Astrocyte (in vitro differentiated cells and primary cell): ENCODE results near the gene B3GALT6.

Source experiments
- EZH2 ChIP-seq: IDR thresholded peaks from 2 replicates; pipeline ENCODE4 v1.6.1; 2012; ENCODE audit warnings: mild to moderate bottlenecking, low read length, inconsistent platforms; ENCODE audit not compliant: insufficient read depth
- TF ChIP-seq, protein P1 (sequence below): IDR thresholded peaks from 2 replicates; pipeline ENCODE4 v1.5.1; 2011; ENCODE audit warnings: low read depth, mild to moderate bottlenecking, inconsistent platforms, low read length, moderate library complexity; ENCODE audit not compliant: insufficient read depth

DNA sequence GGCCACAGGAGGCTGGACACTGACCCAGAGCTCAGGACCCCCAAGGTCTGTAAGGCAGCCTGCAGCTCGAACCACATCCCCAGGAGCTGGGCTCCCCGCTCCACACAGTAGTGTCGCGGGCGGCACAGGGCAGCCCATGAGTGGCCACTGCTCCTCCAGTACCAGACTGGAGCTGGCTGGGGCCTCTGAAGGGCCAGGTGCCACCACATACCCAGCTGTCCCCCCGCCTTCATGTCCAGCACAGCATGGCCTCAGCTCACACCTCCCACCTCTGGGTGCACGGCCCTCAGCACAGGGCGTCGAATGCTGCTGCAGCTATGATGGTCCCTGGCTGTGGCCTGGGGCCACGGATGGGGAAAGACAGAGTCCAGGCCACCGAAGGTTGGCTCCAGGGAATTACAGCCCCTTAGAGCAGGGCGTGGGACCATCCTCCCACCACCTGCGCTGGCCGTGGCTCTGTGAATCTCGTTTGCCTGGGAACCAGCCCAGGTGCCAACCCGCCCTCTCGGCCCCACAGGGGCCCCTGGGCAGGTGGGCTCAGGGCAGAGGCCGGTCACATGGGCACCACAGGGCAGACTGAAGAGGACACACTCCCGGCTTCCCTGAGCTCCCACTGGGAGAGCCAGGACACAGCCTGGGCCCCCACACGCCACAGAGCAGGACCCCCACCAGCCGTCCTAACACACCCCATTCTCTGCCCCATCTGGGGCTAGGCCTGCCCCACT, 16.0 kb upstream of the B3GALT6 start:
- TF ChIP-seq, protein P1, sequence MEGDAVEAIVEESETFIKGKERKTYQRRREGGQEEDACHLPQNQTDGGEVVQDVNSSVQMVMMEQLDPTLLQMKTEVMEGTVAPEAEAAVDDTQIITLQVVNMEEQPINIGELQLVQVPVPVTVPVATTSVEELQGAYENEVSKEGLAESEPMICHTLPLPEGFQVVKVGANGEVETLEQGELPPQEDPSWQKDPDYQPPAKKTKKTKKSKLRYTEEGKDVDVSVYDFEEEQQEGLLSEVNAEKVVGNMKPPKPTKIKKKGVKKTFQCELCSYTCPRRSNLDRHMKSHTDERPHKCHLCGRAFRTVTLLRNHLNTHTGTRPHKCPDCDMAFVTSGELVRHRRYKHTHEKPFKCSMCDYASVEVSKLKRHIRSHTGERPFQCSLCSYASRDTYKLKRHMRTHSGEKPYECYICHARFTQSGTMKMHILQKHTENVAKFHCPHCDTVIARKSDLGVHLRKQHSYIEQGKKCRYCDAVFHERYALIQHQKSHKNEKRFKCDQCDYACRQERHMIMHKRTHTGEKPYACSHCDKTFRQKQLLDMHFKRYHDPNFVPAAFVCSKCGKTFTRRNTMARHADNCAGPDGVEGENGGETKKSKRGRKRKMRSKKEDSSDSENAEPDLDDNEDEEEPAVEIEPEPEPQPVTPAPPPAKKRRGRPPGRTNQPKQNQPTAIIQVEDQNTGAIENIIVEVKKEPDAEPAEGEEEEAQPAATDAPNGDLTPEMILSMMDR = no peak
- no peak for TF ChIP-seq EZH2
